ENCODE results near the gene NEK6.

The NEK6 gene

GRCh38 chr9:124263213-124263612 lies 5.5 kb downstream of the NEK6 start:
- no peak for DNase-seq

- DNase-seq = no peak
These were observed 6.2 kb downstream of the NEK6 start for GRCh38 chr9:124263800-124264426.

GRCh38 chr9:124264823-124265233 lies 7.1 kb downstream of the NEK6 start:
- DNase-seq = no peak

GRCh38 chr9:124265551-124265950 lies 7.8 kb downstream of the NEK6 start:
- no peak for DNase-seq

- DNase-seq = no peak
These were observed 8.5 kb downstream of the NEK6 start for GRCh38 chr9:124266139-124266825.

- no peak for DNase-seq
These were observed 9.1 kb downstream of the NEK6 start for GRCh38 chr9:124266826-124267201.

GRCh38 chr9:124267271-124267807 lies 9.6 kb downstream of the NEK6 start:
- no peak for DNase-seq

- DNase-seq = no peak
These were observed 10.5 kb downstream of the NEK6 start for GRCh38 chr9:124268248-124268647.

- no peak for DNase-seq
These were observed 10.9 kb downstream of the NEK6 start for GRCh38 chr9:124268661-124269060.

GRCh38 chr9:124269556-124269955 lies 11.8 kb downstream of the NEK6 start:
- DNase-seq = no peak

- DNase-seq = no peak
These were observed 13.0 kb downstream of the NEK6 start for GRCh38 chr9:124270504-124271335.

GRCh38 chr9:124271660-124272059 lies 13.9 kb downstream of the NEK6 start:
- DNase-seq = no peak

- DNase-seq = no peak
These were observed 14.4 kb downstream of the NEK6 start for GRCh38 chr9:124272118-124272517.

- no peak for DNase-seq
These were observed 15.2 kb downstream of the NEK6 start for GRCh38 chr9:124272979-124273378.

GRCh38 chr9:124273427-124274160 lies 15.8 kb downstream of the NEK6 start:
- DNase-seq = no peak

GRCh38 chr9:124274226-124274625 lies 16.5 kb downstream of the NEK6 start:
- DNase-seq = no peak

- DNase-seq = no peak
These were observed 17.0 kb downstream of the NEK6 start for GRCh38 chr9:124274738-124275137.

- no peak for DNase-seq
These were observed 19.7 kb downstream of the NEK6 start for GRCh38 chr9:124277420-124277819.

- no peak for DNase-seq
These were observed 20.3 kb downstream of the NEK6 start for GRCh38 chr9:124278054-124278540.

- no peak for DNase-seq
These were observed 21.9 kb downstream of the NEK6 start for GRCh38 chr9:124279531-124280175.

- DNase-seq = no peak
These were observed 22.5 kb downstream of the NEK6 start for GRCh38 chr9:124280176-124280691.

- no peak for DNase-seq
These were observed 24.2 kb downstream of the NEK6 start for GRCh38 chr9:124281931-124282371.

All from NCI-H2081 treated with DMSO at 0.1 percent for 48 hours (cell line).